Fibroblast of pulmonary artery (primary cell): ENCODE data around the gene SQOR.

Source experiments
- DNase-seq: peaks from one replicate; pipeline ENCODE4 v3.0.0-alpha.2; 2010; ENCODE audit warnings: low read depth
- H3K4me3 ChIP-seq: replicated peaks from 2 replicates; pipeline ENCODE4 v1.5.1; 2011; ENCODE audit warnings: low read depth, mild to moderate bottlenecking, control low read depth, low read length, moderate library complexity
- TF ChIP-seq, protein P1 (sequence below): IDR thresholded peaks from 2 replicates; pipeline ENCODE4 v1.5.1; 2011; ENCODE audit warnings: mild to moderate bottlenecking, control low read depth, low read length, inconsistent platforms; ENCODE audit errors: missing control alignments

The SQOR gene

DNA sequence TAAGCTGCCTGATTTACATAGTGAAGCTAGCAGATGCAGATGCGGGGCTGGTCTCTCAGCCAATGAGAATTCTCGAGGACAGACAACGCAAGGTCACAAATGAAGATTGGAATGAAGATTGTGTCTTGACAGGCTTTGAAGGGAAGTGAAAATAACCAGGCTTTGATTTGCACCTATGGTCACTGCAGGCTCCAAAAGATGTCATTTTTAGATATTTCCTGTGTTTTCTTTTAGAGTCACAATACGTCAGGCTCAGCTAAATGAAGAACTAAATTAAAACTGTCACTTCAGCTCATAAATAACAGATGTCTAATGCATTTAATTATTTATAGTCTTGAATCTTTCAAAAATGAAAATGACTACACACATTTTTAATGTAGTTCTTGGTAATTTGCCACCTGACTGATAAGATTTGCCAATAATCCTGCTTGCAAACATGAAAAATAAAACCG, 99.5 kb downstream of the SQOR start:
- no peak overlapping the region for H3K4me3 ChIP-seq
- TF ChIP-seq, protein P1, sequence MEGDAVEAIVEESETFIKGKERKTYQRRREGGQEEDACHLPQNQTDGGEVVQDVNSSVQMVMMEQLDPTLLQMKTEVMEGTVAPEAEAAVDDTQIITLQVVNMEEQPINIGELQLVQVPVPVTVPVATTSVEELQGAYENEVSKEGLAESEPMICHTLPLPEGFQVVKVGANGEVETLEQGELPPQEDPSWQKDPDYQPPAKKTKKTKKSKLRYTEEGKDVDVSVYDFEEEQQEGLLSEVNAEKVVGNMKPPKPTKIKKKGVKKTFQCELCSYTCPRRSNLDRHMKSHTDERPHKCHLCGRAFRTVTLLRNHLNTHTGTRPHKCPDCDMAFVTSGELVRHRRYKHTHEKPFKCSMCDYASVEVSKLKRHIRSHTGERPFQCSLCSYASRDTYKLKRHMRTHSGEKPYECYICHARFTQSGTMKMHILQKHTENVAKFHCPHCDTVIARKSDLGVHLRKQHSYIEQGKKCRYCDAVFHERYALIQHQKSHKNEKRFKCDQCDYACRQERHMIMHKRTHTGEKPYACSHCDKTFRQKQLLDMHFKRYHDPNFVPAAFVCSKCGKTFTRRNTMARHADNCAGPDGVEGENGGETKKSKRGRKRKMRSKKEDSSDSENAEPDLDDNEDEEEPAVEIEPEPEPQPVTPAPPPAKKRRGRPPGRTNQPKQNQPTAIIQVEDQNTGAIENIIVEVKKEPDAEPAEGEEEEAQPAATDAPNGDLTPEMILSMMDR, result no peak
- no peak for DNase-seq
